Gastrocnemius medialis (tissue), 4 donors: Measurements from ENCODE around the gene NAXE. TPM values are rescaled to one million over a fixed set of nuclear protein-coding genes. Genes with fewer than 3 reads are reported as not detected.

Experiments
- ATAC-seq, 2 donors: fragments of 150-250 bp; one replicate each; pipeline ENCODE4 v1.9.1; 2016
- DNase-seq, 2 donors: peaks; one replicate each; pipeline ENCODE4 v3.0.0-alpha.2; 2019
- H3K27ac ChIP-seq, 4 donors: fragments of 200-600 bp; sonication (generic); 1 replicate in 1 of 4; 2 replicates in 3 of 4; pipeline ENCODE4 v1.5.1; 2016 to 2018; ENCODE audit warnings: mild to moderate bottlenecking in 2 of 4, moderate library complexity in 1 of 4
- H3K27me3 ChIP-seq, 3 donors: fragments of 200-600 bp; sonication (generic) in 2 of 3; 1 replicate in 1 of 3; 2 replicates in 2 of 3; pipeline versions ENCODE4 v1.5.1 to v1.6.0; 2016 to 2019; ENCODE audit warnings: mild to moderate bottlenecking in 1 of 3, moderate library complexity in 1 of 3
- H3K36me3 ChIP-seq, 2 donors: fragments of 200-600 bp; sonication (generic) in 1 of 2; one replicate each; pipeline ENCODE4 v1.5.1; 2017 to 2018
- H3K4me1 ChIP-seq, 2 donors: fragments of 200-600 bp; sonication (generic) in 1 of 2; one replicate each; pipeline ENCODE4 v1.5.1; 2016 to 2017; ENCODE audit warnings: mild to moderate bottlenecking in 2 of 2
- H3K4me3 ChIP-seq, 4 donors: fragments of 200-600 bp; sonication (generic) in 3 of 4; 1 replicate in 1 of 4; 2 replicates in 3 of 4; pipeline ENCODE4 v1.5.1; 2016 to 2019; ENCODE audit warnings: mild to moderate bottlenecking in 2 of 4
- H3K9me3 ChIP-seq, 3 donors: fragments of 200-600 bp; sonication (generic) in 2 of 3; 1 replicate in 1 of 3; 2 replicates in 2 of 3; pipeline ENCODE4 v1.5.1; 2016 to 2019
- POLR2A ChIP-seq, 2 donors: fragments of 450-650 bp; IDR thresholded peaks; one replicate each; pipeline ENCODE4 v1.6.1; 2017; ENCODE audit warnings: antibody characterized with exemption in 2 of 2, mild to moderate bottlenecking in 2 of 2, moderate library complexity in 2 of 2
- in situ Hi-C, 4 donors: fragments of 200-750 bp; cut with MboI; loops; one replicate each; pipeline versions ENCODE4 v1.15.0 to v1.8.0; 2017; ENCODE audit warnings: low sequenced_read_pairs in 4 of 4
- intact Hi-C: fragments of 100-400 bp; cut with DNase I; formaldehyde crosslinking; loops from one replicate; pipeline ENCODE4 v1.15.1; 2023; ENCODE audit warnings: low total_unique reads
- total RNA-seq, 4 donors: library from RNA; depleted of rRNA; stranded (reverse); fragments of >200 nt; gene quantifications; one replicate each; pipeline versions ENCODE4 v1.1.0 to v1.2.3, GENCODE V29; 2016
- TF ChIP-seq, protein P1 (sequence below), 5 experiments: fragments of 450-650 bp in 3 of 5; fragments of 200-600 bp in 2 of 5; sonication (generic) in 2 of 5; IDR thresholded peaks in 4 of 5; conservative IDR thresholded peaks in 1 of 5; 1 replicate in 4 of 5; 2 replicates in 1 of 5; pipeline ENCODE4 v1.5.1; 2016 to 2019; ENCODE audit warnings: antibody characterized with exemption in 5 of 5, mild to moderate bottlenecking in 3 of 5, moderate library complexity in 3 of 5

The NAXE gene
- total RNA-seq, 4 donors from 2014 or later, result 34.4 to 66.7 (median 46.0) TPM

- no peak for TF ChIP-seq POLR2A (IDR thresholded peaks at IDR 0.05)
- TF ChIP-seq, protein P1, sequence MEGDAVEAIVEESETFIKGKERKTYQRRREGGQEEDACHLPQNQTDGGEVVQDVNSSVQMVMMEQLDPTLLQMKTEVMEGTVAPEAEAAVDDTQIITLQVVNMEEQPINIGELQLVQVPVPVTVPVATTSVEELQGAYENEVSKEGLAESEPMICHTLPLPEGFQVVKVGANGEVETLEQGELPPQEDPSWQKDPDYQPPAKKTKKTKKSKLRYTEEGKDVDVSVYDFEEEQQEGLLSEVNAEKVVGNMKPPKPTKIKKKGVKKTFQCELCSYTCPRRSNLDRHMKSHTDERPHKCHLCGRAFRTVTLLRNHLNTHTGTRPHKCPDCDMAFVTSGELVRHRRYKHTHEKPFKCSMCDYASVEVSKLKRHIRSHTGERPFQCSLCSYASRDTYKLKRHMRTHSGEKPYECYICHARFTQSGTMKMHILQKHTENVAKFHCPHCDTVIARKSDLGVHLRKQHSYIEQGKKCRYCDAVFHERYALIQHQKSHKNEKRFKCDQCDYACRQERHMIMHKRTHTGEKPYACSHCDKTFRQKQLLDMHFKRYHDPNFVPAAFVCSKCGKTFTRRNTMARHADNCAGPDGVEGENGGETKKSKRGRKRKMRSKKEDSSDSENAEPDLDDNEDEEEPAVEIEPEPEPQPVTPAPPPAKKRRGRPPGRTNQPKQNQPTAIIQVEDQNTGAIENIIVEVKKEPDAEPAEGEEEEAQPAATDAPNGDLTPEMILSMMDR (IDR thresholded peaks at IDR 0.05 in 4 of 5, conservative IDR thresholded peaks at IDR 0.05 in 1 of 5), result no peak
- peak in 1 of 2 donors; percentile 2 for DNase-seq
- in situ Hi-C loops, result no loop called here
Measured at GRCh38 chr1:156547434-156547833, 44.1 kb upstream of the NAXE start.

GRCh38 chr1:156547982-156548381 is 43.6 kb upstream of the NAXE start:
- ATAC-seq (no peak), DNase-seq (peak in 1 of 2 donors; percentile 7)
- Histone ChIP-seq H3K27ac (no peak overlapping the region), H3K36me3 (no peaks in the 10 kb centered on the region), H3K27me3 (no peaks in the 10 kb centered on the region), H3K4me1 (no peaks in the 10 kb centered on the region), H3K4me3 (no peak overlapping the region), H3K9me3 (no peaks in the 10 kb centered on the region)
- intact Hi-C loops, result loop anchor here (10.0 kb wide), 1 partner anchor 163 kb away; no protein-coding TSS in a partner anchor
- TF ChIP-seq POLR2A (IDR thresholded peaks at IDR 0.05), result no peak
- TF ChIP-seq, protein P1 (IDR thresholded peaks at IDR 0.05 in 4 of 5, conservative IDR thresholded peaks at IDR 0.05 in 1 of 5), result no peak
- in situ Hi-C loops, result no loop called here

More at GRCh38 chr1:156547434-156547833, 44.1 kb upstream of the NAXE start:
- Histone ChIP-seq H3K9me3 (no peaks in the 10 kb centered on the region), H3K4me1 (no peaks in the 10 kb centered on the region), H3K36me3 (no peaks in the 10 kb centered on the region), H3K27me3 (no peaks in the 10 kb centered on the region), H3K27ac (no peak overlapping the region), H3K4me3 (no peak overlapping the region)
- intact Hi-C loops, result loop anchor here (10.0 kb wide), 1 partner anchor 163 kb away; no protein-coding TSS in a partner anchor
- no peak for ATAC-seq

GRCh38 chr1:156549390-156549789 is 42.2 kb upstream of the NAXE start:
- Histone ChIP-seq H3K27ac (no peak overlapping the region), H3K36me3 (no peaks in the 10 kb centered on the region), H3K9me3 (no peaks in the 10 kb centered on the region), H3K4me1 (no peaks in the 10 kb centered on the region), H3K27me3 (no peaks in the 10 kb centered on the region), H3K4me3 (no peak overlapping the region)
- ATAC-seq (no peak), DNase-seq (peak in 1 of 2 donors; percentile 5)
- intact Hi-C loops (loop anchor here (10.0 kb wide), 1 partner anchor 165 kb away; no protein-coding TSS in a partner anchor), in situ Hi-C loops (no loop called here)
- no peak for TF ChIP-seq POLR2A (IDR thresholded peaks at IDR 0.05)
- TF ChIP-seq, protein P1 (IDR thresholded peaks at IDR 0.05 in 4 of 5, conservative IDR thresholded peaks at IDR 0.05 in 1 of 5), result no peak

DNA sequence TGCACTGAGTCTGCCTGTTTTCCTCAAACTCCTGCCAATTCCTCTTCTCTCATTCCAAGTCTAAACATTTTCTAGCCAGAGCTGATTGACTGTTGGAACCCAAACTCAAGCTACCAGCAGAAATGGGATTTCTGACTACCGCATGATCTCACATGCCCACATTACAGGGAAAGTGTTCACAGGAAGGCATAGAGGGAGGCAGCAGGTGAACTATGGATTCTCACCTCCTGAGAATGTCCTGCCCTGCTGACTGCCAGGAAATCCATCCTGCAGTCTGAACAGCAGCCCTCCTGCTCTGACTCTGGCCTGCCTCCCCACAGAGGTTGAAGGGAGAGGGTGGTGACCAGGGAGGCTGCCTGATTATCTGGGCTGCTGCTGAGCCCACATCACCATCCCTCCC is 41.7 kb upstream of the NAXE start:
- no peaks in the 10 kb centered on the region for H3K36me3 ChIP-seq
- no peaks in the 10 kb centered on the region for H3K4me1 ChIP-seq
- no peak overlapping the region for H3K4me3 ChIP-seq
- intact Hi-C loops, result loop anchor here (10.0 kb wide), 1 partner anchor 165 kb away; no protein-coding TSS in a partner anchor
- no peak for TF ChIP-seq POLR2A (IDR thresholded peaks at IDR 0.05)
- TF ChIP-seq, protein P1 (IDR thresholded peaks at IDR 0.05 in 4 of 5, conservative IDR thresholded peaks at IDR 0.05 in 1 of 5), result no peak
- H3K27ac ChIP-seq, result no peak overlapping the region
- in situ Hi-C loops, result no loop called here
- DNase-seq (peak in 1 of 2 donors; percentile 3), ATAC-seq (no peak)
- no peaks in the 10 kb centered on the region for H3K27me3 ChIP-seq
- no peaks in the 10 kb centered on the region for H3K9me3 ChIP-seq

DNA sequence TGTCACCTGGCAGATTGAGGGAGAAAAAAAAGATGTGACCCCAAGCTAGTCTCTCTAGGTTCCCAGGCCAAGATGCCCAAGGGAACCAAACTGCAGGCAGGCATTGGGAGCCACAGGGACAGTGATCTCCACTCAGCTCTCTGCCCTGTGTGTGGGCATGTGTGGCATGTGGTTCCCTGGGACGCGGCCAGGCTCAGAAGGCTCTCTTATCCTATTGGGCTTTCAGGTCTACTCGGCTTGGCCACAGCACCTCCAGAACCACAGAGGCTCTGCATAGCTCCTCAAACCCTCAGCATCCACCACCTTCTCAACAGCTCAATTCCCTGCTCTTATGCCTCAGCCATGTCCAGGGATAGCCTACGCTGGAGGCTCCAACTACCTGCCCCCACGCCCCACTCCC is 41.2 kb upstream of the NAXE start:
- Histone ChIP-seq H3K27me3 (no peaks in the 10 kb centered on the region), H3K4me1 (no peaks in the 10 kb centered on the region), H3K36me3 (no peaks in the 10 kb centered on the region), H3K4me3 (no peak overlapping the region), H3K27ac (no peak overlapping the region), H3K9me3 (no peaks in the 10 kb centered on the region)
- intact Hi-C loops, result no loop called here
- ATAC-seq, result no peak
- TF ChIP-seq POLR2A (IDR thresholded peaks at IDR 0.05), result no peak
- TF ChIP-seq, protein P1 (IDR thresholded peaks at IDR 0.05 in 4 of 5, conservative IDR thresholded peaks at IDR 0.05 in 1 of 5), result no peak
- DNase-seq, result peak in 1 of 2 donors; percentile 10
- in situ Hi-C loops, result no loop called here
